T-helper 2 cell treated with Interferon-gamma antibody and Interleukin-4, amounts not matched to agents 100 ng/mL and 5 ng/mL, for 36 hours (primary cell): Measurements from ENCODE around the gene THOC5. TPM values are rescaled to one million over a fixed set of nuclear protein-coding genes. Genes with fewer than 3 reads are reported as not detected.
"Not testable (repeated sequence)": the region's sequence is repeated elsewhere in the genome, so short reads cannot be mapped to it uniquely, and the experiment has no call there.

Experiments
- intact Hi-C: fragments of 100-400 bp; cut with micrococcal nuclease; formaldehyde crosslinking; loops from one replicate; pipeline ENCODE4 v1.15.1; 2023
- total RNA-seq: library from RNA; stranded (reverse); gene quantifications from 2 replicates; pipeline ENCODE4 v1.2.3, GENCODE V29; 2022

THOC5 gene
- 56.6 and 61.3 TPM in 2 replicates for total RNA-seq

- intact Hi-C loops, result loop anchor here (1.0 kb wide), 2 partner anchors 28 to 50 kb away; partner anchors contain the start of genes NF2 and NIPSNAP1
Observed at GRCh38 chr22:29553351-29554224, at the start of gene THOC5. TSS of gene THOC5 (minus strand) at chr22:29553757. CDS start at chr22:29549147, 4,610 bp downstream.

DNA sequence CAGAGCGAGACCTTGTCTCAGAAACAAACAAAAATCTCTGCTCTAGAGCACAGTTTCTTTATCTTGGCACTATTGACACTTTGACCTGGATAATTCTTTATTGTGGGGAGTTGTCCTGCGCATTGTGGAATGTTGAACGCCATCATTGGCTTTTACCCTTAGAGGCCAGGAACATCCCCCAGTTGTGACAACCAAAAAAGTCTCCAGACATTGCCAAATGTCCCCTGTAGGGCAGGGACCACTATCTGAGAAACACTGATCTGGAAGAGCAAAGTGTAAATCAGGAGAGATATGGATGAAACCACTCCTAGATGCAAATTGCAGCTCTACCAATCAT lies 45.1 kb upstream of the THOC5 start:
- intact Hi-C loops, result no loop called here

GRCh38 chr22:29597871-29598683 lies 44.5 kb upstream of the THOC5 start:
- intact Hi-C loops, result not testable (repeated sequence)

- intact Hi-C loops, result no loop called here
Observed at GRCh38 chr22:29596408-29596807, 42.9 kb upstream of the THOC5 start.

- intact Hi-C loops, result not testable (repeated sequence)
Observed at GRCh38 chr22:29594447-29594846, 40.9 kb upstream of the THOC5 start.

GRCh38 chr22:29593923-29594322 lies 40.4 kb upstream of the THOC5 start:
- intact Hi-C loops, result no loop called here

- intact Hi-C loops, result no loop called here
Observed at GRCh38 chr22:29587938-29588699, 34.6 kb upstream of the THOC5 start.

DNA sequence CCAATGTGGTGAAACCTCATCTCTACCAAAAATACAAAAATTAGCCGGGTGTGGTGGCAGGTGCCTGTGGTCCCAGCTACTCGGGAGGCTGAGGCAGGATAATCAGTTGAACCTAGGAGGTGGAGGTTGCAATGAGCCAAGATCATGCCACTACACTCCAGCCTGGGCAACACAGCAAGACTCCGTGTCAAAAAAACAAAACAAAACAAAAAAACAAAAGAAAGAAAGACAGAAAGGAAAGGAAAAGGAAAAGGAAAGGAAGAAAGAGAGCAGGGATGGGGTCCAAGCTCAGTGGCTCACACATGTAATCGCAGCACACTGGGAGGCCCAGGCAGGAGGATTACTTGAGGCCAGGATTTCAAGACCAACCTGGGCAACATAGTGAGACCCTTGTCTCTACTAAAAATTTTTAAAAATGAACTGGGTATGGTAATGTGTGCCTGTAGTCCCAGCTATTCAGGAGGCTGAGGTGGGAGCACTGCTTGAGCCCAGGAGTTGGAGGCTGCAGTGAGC lies 32.7 kb upstream of the THOC5 start:
- intact Hi-C loops, result not testable (repeated sequence)

DNA sequence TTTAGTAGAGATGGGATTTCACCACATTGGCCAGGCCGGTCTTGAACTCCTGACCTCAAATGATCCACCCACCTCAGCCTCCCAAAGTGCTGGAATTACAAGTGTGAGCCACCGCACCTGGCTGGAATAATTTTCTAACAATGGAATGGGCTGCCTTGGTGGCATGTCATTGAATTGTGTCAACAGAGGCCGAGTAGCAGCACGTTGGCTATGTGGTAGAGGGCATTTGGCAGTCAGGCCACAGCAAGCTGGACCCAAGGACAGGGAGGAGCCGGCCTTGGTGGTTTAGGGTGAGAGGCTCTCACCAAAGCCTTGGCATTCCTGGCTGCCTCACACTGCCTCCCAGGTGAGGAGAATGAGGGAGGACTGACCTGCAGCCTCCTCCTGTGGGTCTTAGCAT lies 31.4 kb upstream of the THOC5 start:
- intact Hi-C loops, result no loop called here

DNA sequence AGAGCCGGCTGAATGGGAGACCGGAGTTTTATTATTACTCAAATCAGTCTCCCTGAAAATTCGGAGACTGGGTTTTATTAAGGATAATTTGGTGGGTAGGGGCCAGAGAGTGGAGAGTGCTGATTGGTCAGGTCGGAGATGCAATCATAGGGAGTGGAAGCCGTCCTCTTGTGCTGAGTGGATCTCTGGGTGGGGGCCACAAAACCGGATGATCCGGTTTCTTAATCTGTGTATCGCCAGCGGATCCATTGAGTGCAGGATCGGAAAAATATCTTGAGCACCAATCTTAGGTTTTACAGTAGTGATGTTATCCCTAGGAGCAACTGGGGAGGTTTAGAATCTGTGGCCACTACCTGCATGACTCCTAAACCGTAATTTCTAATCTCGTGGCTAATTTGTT lies 28.2 kb upstream of the THOC5 start:
- intact Hi-C loops, result loop anchor here (1.0 kb wide), 2 partner anchors 9 to 28 kb away; partner anchors contain the start of gene THOC5

- intact Hi-C loops, result no loop called here
Observed at GRCh38 chr22:29580200-29580810, 26.7 kb upstream of the THOC5 start.

DNA sequence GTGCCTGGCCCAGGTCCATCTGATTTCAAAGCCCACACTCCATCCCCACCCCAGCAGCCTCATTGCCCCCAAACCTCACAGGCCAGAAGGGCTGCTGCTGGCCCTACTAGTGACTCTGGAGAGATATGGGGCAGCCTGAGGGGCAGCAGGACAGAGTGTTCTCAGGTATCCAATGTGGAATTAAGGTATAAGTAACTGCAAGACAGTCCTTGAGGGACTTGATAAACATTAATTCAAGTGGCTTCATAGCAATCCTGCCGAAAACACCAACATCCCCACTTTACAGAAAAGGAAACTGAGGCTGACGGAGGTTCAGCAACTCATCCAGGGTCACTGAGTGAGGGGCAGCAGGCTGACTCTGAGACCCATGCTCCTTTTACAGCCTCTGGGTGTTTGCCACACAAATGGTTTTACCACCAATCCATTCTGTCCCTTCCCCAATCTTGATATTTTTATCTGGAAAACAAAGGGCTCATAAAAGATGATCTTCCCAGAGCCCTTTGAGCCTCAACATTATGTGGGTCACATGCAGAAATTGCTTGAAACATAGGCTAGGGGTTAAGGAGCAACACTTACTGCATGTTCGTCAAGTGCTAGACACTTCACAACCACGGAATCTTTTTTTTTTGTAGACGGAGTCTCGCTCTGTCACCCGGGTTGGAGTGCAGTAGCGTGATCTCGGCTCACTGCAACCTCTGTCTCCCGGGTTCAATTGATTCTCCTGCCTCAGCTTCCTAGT lies 25.1 kb upstream of the THOC5 start:
- intact Hi-C loops, result no loop called here

DNA sequence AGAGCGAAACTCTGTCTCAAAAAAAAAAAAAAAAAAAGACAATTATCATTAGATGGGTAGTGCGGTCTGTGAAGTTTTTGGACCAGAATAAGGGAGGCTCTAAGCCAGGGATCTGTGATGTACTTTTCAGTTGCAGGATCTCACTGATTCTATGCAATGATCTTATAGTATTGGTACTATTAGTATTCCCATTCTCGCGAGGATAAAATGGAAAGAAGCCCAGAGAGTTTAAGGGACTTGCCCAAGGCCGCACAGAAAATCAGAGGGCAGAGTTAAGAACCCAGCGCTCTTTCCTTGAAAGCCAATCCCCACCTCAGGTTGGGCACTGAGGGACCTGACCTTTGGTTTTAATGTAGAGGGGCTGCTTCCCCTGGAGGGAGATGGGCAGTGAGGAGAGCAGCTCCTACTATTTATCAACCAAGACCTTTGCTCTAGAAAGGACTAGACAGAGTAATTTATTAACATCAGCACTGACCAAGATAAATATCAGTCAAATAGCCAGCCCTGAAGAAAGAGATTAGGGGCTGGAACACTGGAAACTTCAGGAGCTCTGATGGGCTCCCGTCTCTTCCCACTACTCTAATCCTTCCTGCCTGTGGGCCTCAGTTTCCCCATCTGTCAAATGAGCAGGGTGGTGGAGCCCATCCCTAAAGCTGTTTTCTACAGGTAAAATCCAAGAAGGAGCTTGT lies 21.3 kb upstream of the THOC5 start:
- intact Hi-C loops, result no loop called here

DNA sequence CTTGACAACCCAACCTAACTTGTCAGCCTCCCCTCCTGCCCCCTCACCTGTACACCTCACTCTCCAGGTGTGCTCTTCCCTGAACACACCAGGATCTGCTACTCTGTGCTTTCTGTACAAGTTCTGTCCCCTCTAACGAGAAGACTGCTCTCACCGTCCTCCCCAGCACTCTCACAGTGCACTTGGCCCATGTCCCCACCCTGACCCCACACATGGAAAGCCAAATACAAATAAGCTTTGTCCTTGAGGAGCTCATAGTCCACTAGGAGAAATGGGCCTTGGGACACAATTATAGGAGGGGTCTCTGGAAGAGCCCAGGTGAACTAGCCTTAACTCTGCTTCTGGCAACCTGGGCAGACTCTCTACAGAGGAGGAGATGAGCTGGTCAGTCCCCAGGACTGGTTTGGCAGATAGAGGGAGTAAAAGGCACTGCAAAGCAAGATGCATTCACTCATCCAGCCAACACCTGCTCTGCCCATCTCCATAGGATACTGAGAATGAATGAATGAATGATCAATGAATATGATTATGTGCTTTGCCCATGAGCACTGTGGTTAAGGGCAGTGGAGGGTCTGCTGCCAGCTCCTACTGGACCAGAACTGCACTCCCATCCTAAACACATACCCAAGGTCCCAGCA lies 17.5 kb upstream of the THOC5 start:
- intact Hi-C loops, result no loop called here

- intact Hi-C loops, result no loop called here
Observed at GRCh38 chr22:29570456-29570855, 16.9 kb upstream of the THOC5 start.

GRCh38 chr22:29569011-29569678 lies 15.6 kb upstream of the THOC5 start:
- intact Hi-C loops, result no loop called here

- intact Hi-C loops, result no loop called here
Observed at GRCh38 chr22:29567338-29567737, 13.8 kb upstream of the THOC5 start.

DNA sequence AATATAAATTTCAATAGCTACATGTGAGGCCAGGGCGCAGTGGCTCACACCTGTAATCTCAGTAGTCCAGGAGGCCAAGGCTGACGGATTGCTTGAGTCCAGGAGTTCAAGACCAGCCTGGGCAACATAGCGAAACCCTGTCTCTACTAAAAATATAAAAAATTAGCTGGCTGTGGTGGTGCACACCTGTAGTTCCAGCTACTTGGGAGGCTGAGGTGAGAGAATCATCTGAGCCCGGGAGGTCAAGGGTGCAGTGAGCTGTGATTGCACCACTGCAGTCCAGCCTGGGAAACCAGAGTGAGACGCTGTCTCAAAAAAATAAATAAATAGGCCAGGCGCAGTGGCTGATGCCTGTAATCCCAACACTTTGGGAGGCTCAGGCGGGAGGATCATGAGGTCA lies 13.0 kb upstream of the THOC5 start:
- intact Hi-C loops, result not testable (repeated sequence)
